Aorta (tissue), 5 donors: ENCODE results near the gene KSR2. TPM values are rescaled to one million over a fixed set of nuclear protein-coding genes. Genes with fewer than 3 reads are reported as not detected.
"Not testable (repeated sequence)": the region's sequence is repeated elsewhere in the genome, so short reads cannot be mapped to it uniquely, and the experiment has no call there.

Experiments used
- ATAC-seq: fragments of 200-7000 bp; cut with Tn5 transposase; one replicate; pipeline ENCODE4 v1.9.1; 2022; ENCODE audit warnings: moderate library complexity; ENCODE audit not compliant: low FRiP score
- DNase-seq, 2 donors: peaks; one replicate each; pipeline ENCODE4 v3.0.0-alpha.2; 2020
- H3K27ac ChIP-seq, 2 donors: one replicate each; pipeline ENCODE4 v1.5.1; 2013; ENCODE audit warnings: low read length in 2 of 2, mild to moderate bottlenecking in 2 of 2, moderate library complexity in 2 of 2, control low read depth in 1 of 2, inconsistent platforms in 1 of 2, low read depth in 1 of 2
- H3K27me3 ChIP-seq, 2 donors: one replicate each; pipeline ENCODE4 v1.6.1; 2013; ENCODE audit warnings: control low read depth in 1 of 2, low read length in 1 of 2, mild to moderate bottlenecking in 1 of 2, moderate library complexity in 1 of 2; ENCODE audit not compliant: insufficient read depth in 2 of 2, control insufficient read depth in 1 of 2
- H3K36me3 ChIP-seq, 2 donors: one replicate each; pipeline ENCODE4 v1.6.1; 2013; ENCODE audit warnings: control low read depth in 1 of 2, low read length in 1 of 2, mild to moderate bottlenecking in 1 of 2; ENCODE audit not compliant: insufficient read depth in 2 of 2, control insufficient read depth in 1 of 2
- H3K4me1 ChIP-seq, 2 donors: one replicate each; pipeline ENCODE4 v1.6.1; 2013; ENCODE audit warnings: low read length in 2 of 2, control low read depth in 1 of 2, mild to moderate bottlenecking in 1 of 2, moderate library complexity in 1 of 2; ENCODE audit not compliant: insufficient read depth in 2 of 2, control insufficient read depth in 1 of 2
- H3K4me3 ChIP-seq, 2 donors: one replicate each; pipeline ENCODE4 v1.5.1; 2013; ENCODE audit warnings: low read length in 2 of 2, control low read depth in 1 of 2, mild to moderate bottlenecking in 1 of 2
- H3K9me3 ChIP-seq: one replicate; pipeline ENCODE4 v1.6.1; 2013; ENCODE audit warnings: mild to moderate bottlenecking, low read length; ENCODE audit not compliant: control insufficient read depth
- WGBS, 2 donors: extraction: QIAGEN DNeasy Blood & Tissue Kit; methylation state at CpG; one replicate each; pipeline ENCODE4 v1.1.7; 2013; 5-methylcytosine and 5-hydroxymethylcytosine counted together
- intact Hi-C, 2 donors: fragments of 100-400 bp; cut with DNase I; formaldehyde crosslinking; loops; one replicate each; pipeline versions ENCODE4 v1.14.2 to v1.15.0; 2022
- polyA plus RNA-seq, 2 donors: library from polyadenylated mRNA; stranded (reverse); fragments of 200-250 nt; gene quantifications; one replicate each; pipeline ENCODE4 v1.2.3, GENCODE V29; 2013
- total RNA-seq, 2 donors: library from RNA; stranded (reverse); fragmentation: NEBNext Ultra II Directional; extraction: Animal tissue kit (Norgen Biotek cat#: 25700); gene quantifications; one replicate each; pipeline ENCODE4 v1.2.1, GENCODE V29; 2021
- donor health status: healthy with polysubstance abuse.
- donor health status: Bipolar disorder and iron deficiency.
- donor health status: DM: no; HTN: no; CAD: no.
- donor health status: DM: no; HTN: no; CAD: no.
- donor health status: DM: yes; HTN: yes; CAD: no.

The KSR2 gene
- total and polyA plus RNA-seq, 4 donors: not detected

GRCh38 chr12:117878605-117879004 is 90.2 kb downstream of the KSR2 start:
- Histone ChIP-seq H3K27me3 (peaks cover 0 to 1% of the 10 kb centered on the region in 2 donors), H3K4me1 (no peaks in the 10 kb centered on the region), H3K4me3 (no peak overlapping the region), H3K9me3 (no peaks in the 10 kb centered on the region), H3K27ac (no peak overlapping the region), H3K36me3 (no peaks in the 10 kb centered on the region)
- intact Hi-C loops: loop anchor here (10.0 kb wide), 4 partner anchors 136 to 496 kb away; partner anchors contain the start of genes PEBP1 (in 2 of the 2), SUDS3 (in 2 of the 2), TAOK3 (in 2 of the 2) and RFC5 (in 1 of the 2)
- no peak for ATAC-seq
- DNase-seq: no peak
- 34 to 35% methylated on average over 8 of the region's 8 CpGs for WGBS, 2 donors

GRCh38 chr12:117876436-117876816 is 92.4 kb downstream of the KSR2 start:
- Histone ChIP-seq H3K9me3 (no peaks in the 10 kb centered on the region), H3K36me3 (no peaks in the 10 kb centered on the region), H3K27ac (no peak overlapping the region), H3K4me3 (no peak overlapping the region), H3K27me3 (no peaks in the 10 kb centered on the region), H3K4me1 (no peaks in the 10 kb centered on the region)
- intact Hi-C loops: loop anchor here (10.0 kb wide), 4 partner anchors 138 to 498 kb away; partner anchors contain the start of genes PEBP1 (in 2 of the 2), SUDS3 (in 2 of the 2), TAOK3 (in 2 of the 2) and RFC5 (in 1 of the 2)
- ATAC-seq (no peak), DNase-seq (no peak)
- 41 to 53% methylated on average over 3 of the region's 3 CpGs for WGBS, 2 donors

DNA sequence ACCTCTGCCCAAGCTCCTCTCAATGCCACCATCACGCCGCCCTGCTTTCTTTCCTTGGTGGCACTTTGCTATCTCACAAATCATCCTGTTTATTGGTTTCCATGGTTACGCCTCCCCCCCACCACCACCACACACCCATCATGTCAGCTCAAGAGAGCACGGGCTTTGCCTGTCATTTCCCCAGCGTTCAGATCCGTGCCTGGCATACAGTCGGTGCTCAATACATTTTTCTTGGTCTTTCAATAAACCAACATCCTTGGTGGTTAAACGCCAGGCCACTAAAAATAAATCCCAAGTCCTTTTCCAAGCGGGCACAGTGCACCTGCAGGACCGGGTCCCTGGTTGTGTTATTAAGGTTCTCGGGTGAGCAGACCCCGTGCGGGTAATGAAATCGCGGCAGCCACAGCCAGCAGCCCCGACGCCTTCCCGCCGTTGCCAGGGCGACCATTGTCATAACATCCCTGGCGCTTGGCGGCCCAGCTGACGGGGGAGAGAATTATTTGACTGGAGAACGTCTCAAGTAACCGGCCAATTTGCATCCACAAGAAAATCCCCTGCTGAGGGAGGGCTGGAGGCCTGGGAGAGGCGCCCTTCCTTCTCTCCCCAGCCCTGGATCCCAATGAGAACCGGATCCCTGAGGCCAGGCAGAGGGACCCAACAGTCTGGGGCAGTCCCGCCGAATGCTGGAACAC is 92.9 kb downstream of the KSR2 start:
- peak in 1 of 2 donors; percentile 53 for DNase-seq
- Histone ChIP-seq H3K4me3 (no peak overlapping the region), H3K27me3 (no peaks in the 10 kb centered on the region), H3K36me3 (no peaks in the 10 kb centered on the region), H3K9me3 (no peaks in the 10 kb centered on the region), H3K27ac (no peak overlapping the region), H3K4me1 (no peaks in the 10 kb centered on the region)
- intact Hi-C loops: loop anchor here (10.0 kb wide), 4 partner anchors 139 to 499 kb away; partner anchors contain the start of genes PEBP1 (in 2 of the 2), SUDS3 (in 2 of the 2), TAOK3 (in 2 of the 2) and RFC5 (in 1 of the 2)
- no peak for ATAC-seq
- WGBS, 2 donors: 8 to 12% methylated on average over 29 of the region's 29 CpGs

DNA sequence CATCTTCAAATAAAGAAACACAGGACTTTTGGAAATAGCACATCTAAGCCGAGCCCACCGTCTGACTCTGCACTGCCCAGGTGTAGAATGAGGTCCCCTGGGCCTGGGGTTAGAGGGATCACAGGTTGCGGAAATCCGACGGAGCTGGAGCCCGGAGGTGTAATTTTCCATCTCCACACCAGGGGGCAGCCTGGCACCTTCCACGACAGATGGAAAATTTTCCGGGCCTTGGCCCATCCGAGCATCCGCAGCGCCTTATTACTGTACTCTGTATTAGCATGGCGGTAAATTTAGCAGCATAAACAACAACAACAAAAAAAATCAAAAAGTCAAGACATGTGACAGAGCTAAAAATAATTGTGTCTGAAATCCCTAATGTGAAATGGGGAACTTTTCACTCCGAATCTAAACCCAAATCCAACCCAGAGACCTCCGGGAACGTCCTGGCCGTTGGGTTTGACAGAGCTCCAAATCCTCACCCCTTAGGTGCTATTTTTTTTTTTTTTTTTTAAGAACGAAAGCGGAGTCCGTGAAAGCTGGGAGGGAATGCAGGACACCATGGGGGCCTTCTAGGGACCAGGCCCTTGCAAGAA is 93.9 kb downstream of the KSR2 start:
- intact Hi-C loops: loop anchor here (10.0 kb wide), 4 partner anchors 140 to 500 kb away; partner anchors contain the start of genes PEBP1 (in 2 of the 2), SUDS3 (in 2 of the 2), TAOK3 (in 2 of the 2) and RFC5 (in 1 of the 2)
- DNase-seq (peak; percentile 77 to 90), ATAC-seq (peak; percentile 82)
- Histone ChIP-seq H3K9me3 (no peaks in the 10 kb centered on the region), H3K4me3 (no peak overlapping the region), H3K36me3 (no peaks in the 10 kb centered on the region), H3K4me1 (no peaks in the 10 kb centered on the region), H3K27ac (no peak overlapping the region), H3K27me3 (no peaks in the 10 kb centered on the region)
- WGBS, 2 donors: 25% methylated on average over 19 of the region's 19 CpGs

- H3K36me3 ChIP-seq, H3K4me1 ChIP-seq, H3K27ac ChIP-seq, H3K27me3 ChIP-seq, ATAC-seq, H3K4me3 ChIP-seq, DNase-seq, H3K9me3 ChIP-seq: not testable (repeated sequence)
- 81 to 90% methylated on average over 3 of the region's 3 CpGs for WGBS, 2 donors
- intact Hi-C loops: loop anchor here (10.0 kb wide), 4 partner anchors 141 to 501 kb away; partner anchors contain the start of genes PEBP1 (in 2 of the 2), SUDS3 (in 2 of the 2), TAOK3 (in 2 of the 2) and RFC5 (in 1 of the 2)
Observed at GRCh38 chr12:117874198-117874597, 94.6 kb downstream of the KSR2 start.

DNA sequence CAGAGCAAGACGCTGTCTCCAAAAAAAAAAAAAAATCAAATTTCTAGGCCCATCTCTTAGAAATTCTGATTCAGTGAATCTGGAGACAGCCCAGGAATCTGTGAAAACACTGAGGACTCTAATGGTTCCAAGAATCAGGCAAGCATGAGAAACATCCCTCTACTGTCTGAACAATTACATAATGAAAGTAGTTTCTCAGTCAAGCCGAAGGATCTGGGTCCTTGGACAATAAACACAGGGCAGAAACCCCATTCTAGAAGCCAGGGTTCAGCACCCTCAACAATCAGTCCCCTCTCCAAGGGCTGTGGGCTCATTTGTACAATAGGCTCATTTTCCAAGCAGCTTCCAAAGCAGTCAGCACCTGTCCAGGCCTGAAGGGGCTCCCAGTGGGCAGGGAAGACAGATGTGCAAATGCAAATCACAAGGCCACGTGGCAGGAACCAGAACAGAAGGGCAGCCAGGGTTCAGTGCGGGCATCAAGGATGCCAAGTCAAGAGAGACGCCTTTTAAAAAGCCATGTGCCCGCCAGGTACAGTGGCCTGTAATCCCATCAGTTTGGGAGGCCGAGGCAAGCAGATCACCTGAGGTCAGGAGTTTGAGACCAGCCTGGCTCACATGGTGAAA is 96.1 kb downstream of the KSR2 start:
- Histone ChIP-seq H3K4me3 (no peak overlapping the region), H3K36me3 (no peaks in the 10 kb centered on the region), H3K27ac (no peak overlapping the region), H3K27me3 (no peaks in the 10 kb centered on the region), H3K4me1 (no peaks in the 10 kb centered on the region), H3K9me3 (no peaks in the 10 kb centered on the region)
- WGBS, 2 donors: 74 to 78% methylated on average over 7 of the region's 7 CpGs
- intact Hi-C loops: loop anchor here (10.0 kb wide), 4 partner anchors 142 to 502 kb away; partner anchors contain the start of genes PEBP1 (in 2 of the 2), SUDS3 (in 2 of the 2), TAOK3 (in 2 of the 2) and RFC5 (in 1 of the 2)
- DNase-seq (no peak), ATAC-seq (no peak)

- no peak overlapping the region for H3K27ac ChIP-seq
- 74 to 78% methylated on average over 8 of the region's 8 CpGs for WGBS, 2 donors
- no peaks in the 10 kb centered on the region for H3K27me3 ChIP-seq
- H3K4me1 ChIP-seq: no peaks in the 10 kb centered on the region
- H3K36me3 ChIP-seq: no peaks in the 10 kb centered on the region
- no peak for DNase-seq
- intact Hi-C loops: no loop called here
- H3K4me3 ChIP-seq: no peak overlapping the region
- peaks cover 5% of the 10 kb centered on the region for H3K9me3 ChIP-seq
- ATAC-seq: no peak
Observed at GRCh38 chr12:117869551-117869950, 99.2 kb downstream of the KSR2 start.

DNA sequence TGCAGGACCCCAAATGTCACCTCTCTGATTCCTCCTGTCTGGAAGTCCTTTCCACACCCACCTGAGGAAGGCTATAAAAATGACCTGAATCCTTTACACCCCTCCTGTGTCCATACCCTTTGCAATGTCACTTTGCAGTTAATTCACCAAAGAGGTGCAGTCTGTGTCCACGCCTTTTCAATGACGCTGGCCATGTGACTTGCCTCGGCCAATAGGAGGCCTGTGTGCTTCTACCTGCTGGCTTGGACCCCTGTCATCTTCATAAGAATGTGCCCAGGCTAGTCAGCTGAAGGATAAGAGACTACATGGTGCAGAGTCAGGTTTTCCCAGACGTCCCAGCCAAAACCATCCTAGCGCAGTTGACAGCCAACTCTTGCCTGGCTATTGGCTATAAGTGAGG is 101.4 kb downstream of the KSR2 start:
- no peak overlapping the region for H3K4me3 ChIP-seq
- H3K27ac ChIP-seq: no peak overlapping the region
- no peaks in the 10 kb centered on the region for H3K36me3 ChIP-seq
- peaks cover 5% of the 10 kb centered on the region for H3K9me3 ChIP-seq
- H3K4me1 ChIP-seq: no peaks in the 10 kb centered on the region
- WGBS, 2 donors: 64 to 80% methylated on average over 5 of the region's 5 CpGs
- no peak for DNase-seq
- intact Hi-C loops: no loop called here
- no peak for ATAC-seq
- H3K27me3 ChIP-seq: no peaks in the 10 kb centered on the region
